GM12878 (cell line): ENCODE results near the gene TEX22.

Experiments used
- EGR1 ChIP-seq, 2 experiments: IDR thresholded peaks; 1 replicate in 1 of 2; 2 replicates in 1 of 2; pipeline ENCODE4 v1.6.1; 2011 to 2012; ENCODE audit warnings: low read depth in 2 of 2, low read length in 2 of 2, borderline replicate concordance in 1 of 2, mild to moderate bottlenecking in 1 of 2, moderate library complexity in 1 of 2
- POLR2A ChIP-seq: IDR thresholded peaks from 2 replicates; pipeline ENCODE4 v1.6.1; 2011; ENCODE audit warnings: low read depth, mild to moderate bottlenecking, low read length
- POLR2AphosphoS2 ChIP-seq: IDR thresholded peaks from 2 replicates; pipeline ENCODE4 v1.6.1; 2011; ENCODE audit warnings: low read depth, mild to moderate bottlenecking, low read length, improper control_type of control experiment, moderate library complexity
- POLR2AphosphoS5 ChIP-seq: IDR thresholded peaks from 2 replicates; pipeline ENCODE4 v1.6.1; 2011; ENCODE audit warnings: mild to moderate bottlenecking, low read length, inconsistent platforms
- RFX5 ChIP-seq: IDR thresholded peaks from 2 replicates; pipeline ENCODE4 v1.6.1; 2011; ENCODE audit warnings: low read depth, low read length, improper control_type of control experiment
- SMARCA5 ChIP-seq: fragments of 450-650 bp; IDR thresholded peaks from 2 replicates; pipeline ENCODE4 v1.6.1; 2017; ENCODE audit warnings: mild to moderate bottlenecking
- TARDBP ChIP-seq: IDR thresholded peaks from 2 replicates; pipeline ENCODE4 v1.6.1; 2016; ENCODE audit warnings: borderline replicate concordance
- USF1 ChIP-seq: IDR thresholded peaks from 2 replicates; pipeline ENCODE4 v1.6.1; 2011; ENCODE audit warnings: borderline replicate concordance, low read depth, mild to moderate bottlenecking, moderate library complexity, mixed read lengths, low read length; ENCODE audit not compliant: insufficient read depth; ENCODE audit errors: extremely low read length
- ZBTB33 ChIP-seq: fragments of 450-650 bp; IDR thresholded peaks from 2 replicates; pipeline ENCODE4 v1.6.1; 2017; ENCODE audit warnings: mild to moderate bottlenecking
- TF ChIP-seq, protein P1 (sequence below), 3 experiments: IDR thresholded peaks in 2 of 3; conservative IDR thresholded peaks in 1 of 3; 2 replicates each; pipeline ENCODE4 v1.5.1; 2011; ENCODE audit warnings: low read depth in 3 of 3, low read length in 3 of 3, mild to moderate bottlenecking in 3 of 3, control low read depth in 2 of 3, moderate library complexity in 2 of 3, inconsistent platforms in 1 of 3, mixed read lengths in 1 of 3; ENCODE audit not compliant: control insufficient read depth in 2 of 3, insufficient read depth in 1 of 3; ENCODE audit errors: extremely low read depth in 1 of 3
- TF ChIP-seq, protein P2 (sequence below): IDR thresholded peaks from 2 replicates; pipeline ENCODE4 v1.6.1; 2012; ENCODE audit warnings: mild to moderate bottlenecking, low read depth, low read length

DNA sequence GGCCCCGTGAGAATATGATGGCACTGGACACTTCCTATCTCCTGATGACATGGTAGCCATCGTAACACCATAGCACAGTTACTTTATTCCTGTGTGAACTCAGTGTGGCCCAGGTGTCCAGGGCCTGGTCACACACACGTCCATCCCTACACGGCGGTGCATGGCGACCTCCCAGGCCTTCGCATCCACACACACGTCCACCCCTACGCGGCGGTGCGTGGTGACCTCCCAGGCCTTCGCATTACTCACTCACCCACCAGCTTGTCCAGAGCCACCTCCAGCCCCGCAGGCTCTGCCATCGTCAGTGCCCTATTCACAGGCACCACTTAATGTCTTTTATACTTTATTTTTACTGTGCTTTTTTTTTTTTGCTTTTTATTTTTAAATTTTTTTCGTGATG lies 39.4 kb upstream of the TEX22 start:
- TF ChIP-seq SMARCA5 (no peak), USF1 (no peak), TARDBP (no peak), ZBTB33 (no peak), RFX5 (no peak), EGR1 (IDR thresholded peaks at IDR 0.05; ENCODE audit: borderline replicate concordance in 1 of 2, low read depth in 2 of 2, low read length in 2 of 2) (no peak), POLR2AphosphoS2 (no peak), POLR2A (no peak), POLR2AphosphoS5 (no peak)
- TF ChIP-seq, protein P1, sequence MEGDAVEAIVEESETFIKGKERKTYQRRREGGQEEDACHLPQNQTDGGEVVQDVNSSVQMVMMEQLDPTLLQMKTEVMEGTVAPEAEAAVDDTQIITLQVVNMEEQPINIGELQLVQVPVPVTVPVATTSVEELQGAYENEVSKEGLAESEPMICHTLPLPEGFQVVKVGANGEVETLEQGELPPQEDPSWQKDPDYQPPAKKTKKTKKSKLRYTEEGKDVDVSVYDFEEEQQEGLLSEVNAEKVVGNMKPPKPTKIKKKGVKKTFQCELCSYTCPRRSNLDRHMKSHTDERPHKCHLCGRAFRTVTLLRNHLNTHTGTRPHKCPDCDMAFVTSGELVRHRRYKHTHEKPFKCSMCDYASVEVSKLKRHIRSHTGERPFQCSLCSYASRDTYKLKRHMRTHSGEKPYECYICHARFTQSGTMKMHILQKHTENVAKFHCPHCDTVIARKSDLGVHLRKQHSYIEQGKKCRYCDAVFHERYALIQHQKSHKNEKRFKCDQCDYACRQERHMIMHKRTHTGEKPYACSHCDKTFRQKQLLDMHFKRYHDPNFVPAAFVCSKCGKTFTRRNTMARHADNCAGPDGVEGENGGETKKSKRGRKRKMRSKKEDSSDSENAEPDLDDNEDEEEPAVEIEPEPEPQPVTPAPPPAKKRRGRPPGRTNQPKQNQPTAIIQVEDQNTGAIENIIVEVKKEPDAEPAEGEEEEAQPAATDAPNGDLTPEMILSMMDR (IDR thresholded peaks at IDR 0.05 in 2 of 3, conservative IDR thresholded peaks at IDR 0.05 in 1 of 3; ENCODE audit: control insufficient read depth in 2 of 3, extremely low read depth in 1 of 3, insufficient read depth in 1 of 3, low read depth in 3 of 3, low read length in 3 of 3), result no peak
- TF ChIP-seq, protein P2, sequence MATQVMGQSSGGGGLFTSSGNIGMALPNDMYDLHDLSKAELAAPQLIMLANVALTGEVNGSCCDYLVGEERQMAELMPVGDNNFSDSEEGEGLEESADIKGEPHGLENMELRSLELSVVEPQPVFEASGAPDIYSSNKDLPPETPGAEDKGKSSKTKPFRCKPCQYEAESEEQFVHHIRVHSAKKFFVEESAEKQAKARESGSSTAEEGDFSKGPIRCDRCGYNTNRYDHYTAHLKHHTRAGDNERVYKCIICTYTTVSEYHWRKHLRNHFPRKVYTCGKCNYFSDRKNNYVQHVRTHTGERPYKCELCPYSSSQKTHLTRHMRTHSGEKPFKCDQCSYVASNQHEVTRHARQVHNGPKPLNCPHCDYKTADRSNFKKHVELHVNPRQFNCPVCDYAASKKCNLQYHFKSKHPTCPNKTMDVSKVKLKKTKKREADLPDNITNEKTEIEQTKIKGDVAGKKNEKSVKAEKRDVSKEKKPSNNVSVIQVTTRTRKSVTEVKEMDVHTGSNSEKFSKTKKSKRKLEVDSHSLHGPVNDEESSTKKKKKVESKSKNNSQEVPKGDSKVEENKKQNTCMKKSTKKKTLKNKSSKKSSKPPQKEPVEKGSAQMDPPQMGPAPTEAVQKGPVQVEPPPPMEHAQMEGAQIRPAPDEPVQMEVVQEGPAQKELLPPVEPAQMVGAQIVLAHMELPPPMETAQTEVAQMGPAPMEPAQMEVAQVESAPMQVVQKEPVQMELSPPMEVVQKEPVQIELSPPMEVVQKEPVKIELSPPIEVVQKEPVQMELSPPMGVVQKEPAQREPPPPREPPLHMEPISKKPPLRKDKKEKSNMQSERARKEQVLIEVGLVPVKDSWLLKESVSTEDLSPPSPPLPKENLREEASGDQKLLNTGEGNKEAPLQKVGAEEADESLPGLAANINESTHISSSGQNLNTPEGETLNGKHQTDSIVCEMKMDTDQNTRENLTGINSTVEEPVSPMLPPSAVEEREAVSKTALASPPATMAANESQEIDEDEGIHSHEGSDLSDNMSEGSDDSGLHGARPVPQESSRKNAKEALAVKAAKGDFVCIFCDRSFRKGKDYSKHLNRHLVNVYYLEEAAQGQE, result no peak
